ENCODE measurements around the gene DIP2A.

Gene DIP2A

GRCh38 chr21:46537026-46537425, 78.3 kb downstream of the DIP2A start:
- DNase-seq: no peak

DNA sequence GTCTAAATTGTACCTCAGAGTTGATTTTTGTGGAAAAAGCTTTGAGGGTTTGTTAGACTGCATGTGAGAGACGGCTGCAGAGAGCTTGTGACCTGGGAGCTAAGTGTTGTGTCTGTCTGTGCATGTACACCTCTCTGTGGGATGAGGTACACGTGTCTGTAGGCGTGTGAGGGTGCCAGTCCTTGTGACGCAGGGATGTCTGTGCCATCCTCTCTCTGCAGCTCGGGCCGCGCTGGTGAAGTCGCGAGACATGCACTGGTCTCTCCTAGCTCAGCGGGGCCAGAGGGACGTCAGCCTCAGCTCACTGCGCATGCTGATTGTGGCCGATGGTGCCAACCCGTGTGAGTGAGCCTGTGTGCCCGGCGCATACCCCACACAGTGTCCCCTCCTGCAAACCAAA, 79.6 kb downstream of the DIP2A start:
- DNase-seq: no peak

- DNase-seq: no peak
These were observed 80.4 kb downstream of the DIP2A start for GRCh38 chr21:46538851-46539666.

DNA sequence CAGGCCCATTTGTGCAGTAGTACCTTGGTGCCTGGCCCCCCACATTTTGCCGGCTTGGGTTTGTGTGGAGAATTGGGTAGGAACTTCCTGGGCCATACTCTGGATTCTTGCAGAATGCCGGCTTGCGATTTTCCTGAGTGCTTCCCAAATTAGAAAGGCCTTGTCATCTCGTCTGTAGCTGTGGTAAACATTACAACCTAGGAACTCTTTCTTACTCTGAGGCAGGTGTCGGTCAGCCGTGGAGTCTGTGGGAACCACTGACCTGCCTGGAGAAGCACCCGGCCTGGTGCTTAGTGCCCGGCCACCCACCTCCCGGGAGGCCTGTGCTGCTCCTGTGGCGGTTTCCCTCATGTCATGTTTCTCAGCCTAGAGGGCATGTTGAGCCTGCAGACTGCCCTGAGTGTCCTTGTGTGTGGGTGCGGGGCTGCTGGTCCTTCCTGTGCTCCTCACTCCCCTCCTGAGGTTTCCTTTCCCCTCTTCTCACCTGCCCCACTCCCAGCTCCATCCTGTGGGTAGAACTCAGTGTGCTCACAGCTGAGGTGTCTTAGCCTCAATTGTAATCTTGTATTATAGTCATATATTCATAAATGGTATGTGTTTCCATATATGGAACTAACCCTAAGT, 81.5 kb downstream of the DIP2A start:
- DNase-seq: no peak

DNA sequence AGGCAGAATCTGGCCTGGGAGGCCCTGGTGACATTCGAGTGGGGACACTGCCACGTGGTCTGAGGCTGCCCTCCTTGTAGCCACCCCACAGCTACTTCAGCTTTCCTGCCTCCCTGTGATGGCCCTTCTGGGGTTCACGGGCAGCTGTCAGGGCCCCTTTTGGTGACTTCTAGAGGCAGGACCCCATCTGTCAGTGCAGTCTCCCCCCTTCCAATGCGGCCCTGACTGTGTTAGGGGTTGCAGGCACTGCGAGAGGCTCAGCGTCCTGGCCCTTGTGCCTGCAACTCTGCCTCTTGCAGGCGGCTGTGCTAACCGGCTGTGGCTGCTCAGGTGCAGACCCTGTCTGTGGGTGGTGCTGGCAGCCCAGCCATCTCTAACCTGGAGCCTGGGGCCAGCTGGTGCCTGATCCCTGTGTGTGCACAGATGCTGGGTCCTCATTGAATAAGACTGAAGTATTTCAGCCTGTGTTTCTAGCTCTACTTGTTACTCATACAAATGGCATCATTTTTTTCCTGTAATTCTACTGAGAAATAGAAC, 84.0 kb downstream of the DIP2A start:
- no peak for DNase-seq

DNA sequence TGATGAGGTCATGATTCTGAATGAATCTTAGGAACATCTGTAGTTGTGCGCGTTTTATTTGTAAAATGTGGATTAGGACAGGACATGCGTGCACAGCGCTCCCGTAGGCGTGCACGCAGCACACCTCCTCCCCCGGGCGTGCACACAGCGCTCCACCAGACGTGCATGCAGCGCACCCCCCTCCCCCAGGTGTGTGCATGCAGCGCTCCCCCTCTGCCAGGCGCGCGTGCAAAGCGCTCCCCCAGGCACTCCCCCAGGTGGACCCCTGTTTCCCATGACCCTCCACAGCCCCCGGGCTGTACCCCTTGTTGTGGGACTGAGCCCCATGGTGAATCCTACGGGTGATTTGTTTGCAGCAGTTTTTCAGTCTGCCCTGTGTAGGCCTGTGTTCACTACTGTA, 84.6 kb downstream of the DIP2A start:
- no peak for DNase-seq

DNA sequence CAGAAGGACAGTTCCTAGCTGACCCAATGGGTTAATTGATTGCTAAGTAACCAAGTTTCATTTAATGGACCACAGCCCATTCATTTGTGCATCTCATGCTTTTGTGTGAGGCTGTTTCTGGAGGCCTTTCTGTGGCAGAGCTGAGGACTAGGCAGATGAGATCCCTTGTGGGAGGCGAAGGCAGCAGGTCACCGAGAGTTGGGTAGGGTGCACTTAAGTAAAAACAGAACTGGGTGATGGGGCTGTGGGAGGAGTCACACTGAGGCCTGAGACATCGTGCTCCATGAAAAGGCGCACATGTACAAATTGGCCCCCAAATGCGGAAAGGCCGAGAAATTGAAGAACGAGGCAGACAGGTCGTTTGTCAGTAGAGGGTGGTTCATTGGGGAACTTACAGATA, 85.3 kb downstream of the DIP2A start:
- no peak for DNase-seq

GRCh38 chr21:46544824-46545223, 86.1 kb downstream of the DIP2A start:
- DNase-seq: no peak

DNA sequence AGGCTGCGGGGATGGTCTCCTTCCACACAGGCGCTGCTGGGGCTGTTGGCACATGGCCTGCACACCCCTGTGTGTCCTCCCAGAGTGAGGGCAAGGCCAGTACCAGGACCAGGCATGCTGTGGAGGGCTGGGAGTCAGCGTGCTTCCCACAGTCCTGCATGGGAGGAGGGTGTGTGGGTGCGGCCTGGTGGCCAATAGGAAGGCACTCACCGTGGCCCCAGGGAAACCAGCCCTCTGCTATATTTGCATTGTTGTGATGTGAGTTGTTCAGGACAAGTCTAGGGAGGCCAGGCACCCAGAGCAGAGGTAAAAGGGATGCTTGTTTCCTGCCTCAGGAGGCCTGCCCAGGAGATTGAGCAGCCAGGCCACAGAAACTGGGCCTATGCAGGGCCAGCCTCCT, 86.7 kb downstream of the DIP2A start:
- no peak for DNase-seq

DNA sequence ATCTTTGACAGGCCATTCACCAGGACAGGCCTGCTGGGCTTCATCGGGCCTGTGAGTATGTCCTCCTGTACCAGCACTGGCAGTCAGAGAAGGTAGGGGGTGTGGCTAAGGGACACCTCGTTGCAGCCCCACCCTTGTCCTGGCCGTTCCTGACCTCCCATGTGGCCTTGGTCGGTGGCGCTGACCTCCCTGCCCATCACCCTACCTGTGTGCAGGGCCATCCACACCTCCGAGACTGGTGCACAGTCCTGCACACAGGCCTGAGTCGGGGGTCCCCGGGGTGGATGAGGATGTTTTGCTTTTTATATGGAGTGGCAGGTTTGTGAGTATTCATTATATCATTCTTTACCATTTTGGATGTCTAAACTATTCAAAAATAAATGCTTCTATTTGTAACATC, 87.2 kb downstream of the DIP2A start:
- no peak for DNase-seq

DNA sequence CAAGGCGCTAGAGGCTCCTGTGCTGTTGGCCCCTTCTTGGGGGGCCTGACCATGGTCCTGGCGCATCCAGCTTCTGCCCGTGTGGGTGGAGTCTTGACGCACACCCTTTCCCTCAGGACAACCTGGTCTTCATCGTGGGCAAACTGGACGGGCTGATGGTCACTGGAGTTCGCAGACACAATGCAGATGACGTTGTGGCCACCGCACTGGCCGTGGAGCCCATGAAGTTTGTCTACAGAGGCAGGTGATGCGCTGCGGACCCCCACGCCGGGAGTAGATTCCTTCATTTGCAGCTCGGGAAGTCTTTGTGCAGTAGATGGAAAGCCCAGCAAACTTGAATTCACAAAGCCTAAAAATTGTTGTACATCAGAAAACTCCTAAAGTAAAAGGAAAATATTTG, 88.1 kb downstream of the DIP2A start:
- DNase-seq: no peak

GRCh38 chr21:46549650-46550049, 91.0 kb downstream of the DIP2A start:
- DNase-seq: no peak

DNA sequence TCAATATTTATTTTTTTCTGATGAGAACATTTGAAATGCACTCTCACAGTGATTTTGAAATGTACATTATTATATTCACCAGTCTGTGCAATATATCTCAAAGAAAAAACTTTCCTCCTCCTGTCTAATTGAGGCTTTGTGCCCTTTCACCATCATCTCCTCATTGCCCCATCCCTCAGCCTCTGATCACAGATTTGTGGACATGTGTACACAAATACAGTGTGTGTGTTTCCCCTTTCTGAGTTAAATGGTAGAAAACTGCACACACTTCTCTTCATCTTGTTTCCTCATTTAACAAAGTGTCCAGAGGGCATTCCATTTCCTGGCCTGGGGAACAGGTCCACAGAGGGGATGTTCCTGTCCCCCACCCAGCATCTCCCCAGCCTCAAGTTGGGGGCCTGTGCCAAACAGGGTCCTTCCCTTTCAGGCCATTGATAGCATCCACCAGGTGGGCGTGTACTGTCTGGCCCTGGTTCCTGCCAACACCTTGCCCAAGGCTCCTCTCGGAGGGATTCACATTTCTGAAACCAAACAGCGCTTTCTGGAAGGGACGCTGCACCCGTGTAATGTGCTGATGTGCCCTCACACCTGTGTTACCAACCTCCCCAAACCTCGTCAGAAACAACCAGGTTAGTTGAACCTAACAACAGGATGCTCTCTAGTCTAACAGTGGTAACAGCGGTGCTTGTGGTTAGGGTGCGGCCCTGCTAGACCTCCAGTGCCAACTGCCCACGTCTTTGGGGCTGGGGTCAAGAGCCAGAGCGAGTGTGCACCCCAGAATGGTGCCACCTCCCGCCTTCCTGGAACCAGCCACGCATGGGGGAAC, 91.6 kb downstream of the DIP2A start:
- DNase-seq: no peak

DNA sequence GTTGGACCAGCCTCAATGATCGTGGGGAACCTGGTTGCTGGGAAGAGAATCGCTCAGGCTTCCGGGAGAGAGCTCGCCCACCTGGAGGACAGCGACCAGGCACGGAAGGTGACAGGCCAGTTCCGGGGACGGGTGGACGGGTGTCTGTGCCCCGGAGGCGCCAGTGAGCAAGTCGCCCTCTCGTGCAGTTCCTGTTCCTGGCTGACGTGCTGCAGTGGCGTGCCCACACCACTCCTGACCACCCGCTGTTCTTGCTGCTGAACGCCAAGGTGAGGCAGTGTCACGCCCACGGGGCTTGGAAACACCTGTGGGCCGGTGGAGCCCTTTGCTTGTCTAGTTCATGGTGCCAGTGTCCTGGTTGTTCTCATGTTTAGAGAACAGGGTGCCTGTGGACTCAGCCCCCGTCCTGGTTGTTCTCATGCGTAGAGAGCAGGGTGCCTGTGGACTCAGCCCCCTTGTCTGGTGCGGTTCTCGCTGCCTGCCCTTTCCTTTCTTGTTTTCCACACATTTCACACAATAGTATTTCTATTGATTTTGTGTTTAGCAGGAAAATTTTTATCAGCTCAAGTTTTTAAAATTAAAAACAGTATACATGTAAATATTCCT, 93.0 kb downstream of the DIP2A start:
- no peak for DNase-seq

- DNase-seq: no peak
These were observed 93.6 kb downstream of the DIP2A start for GRCh38 chr21:46552274-46552673.

- DNase-seq: no peak
These were observed 94.2 kb downstream of the DIP2A start for GRCh38 chr21:46552865-46553379.

DNA sequence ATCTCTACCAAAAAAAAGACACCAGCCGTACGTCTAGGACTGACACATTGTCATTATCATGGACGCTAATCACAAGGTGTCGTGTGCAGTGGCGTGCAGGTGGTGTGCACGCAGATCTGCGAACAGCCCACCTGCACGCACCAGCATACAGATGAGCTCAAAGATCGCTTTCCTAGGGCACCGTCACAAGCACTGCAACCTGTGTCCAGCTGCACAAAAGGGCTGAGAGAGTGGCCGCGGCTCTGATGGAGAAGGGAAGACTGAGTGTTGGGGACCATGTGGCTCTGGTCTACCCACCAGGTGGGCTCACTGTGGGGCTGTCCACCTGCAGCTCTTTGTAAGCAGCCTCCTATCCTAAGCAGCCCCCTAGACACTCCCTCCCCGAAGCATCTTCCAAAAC, 95.3 kb downstream of the DIP2A start:
- DNase-seq: no peak

- DNase-seq: no peak
These were observed 95.9 kb downstream of the DIP2A start for GRCh38 chr21:46554431-46555224.

- no peak for DNase-seq
These were observed 96.5 kb downstream of the DIP2A start for GRCh38 chr21:46555225-46555617.

- DNase-seq: no peak
These were observed 97.0 kb downstream of the DIP2A start for GRCh38 chr21:46555678-46556077.

DNA sequence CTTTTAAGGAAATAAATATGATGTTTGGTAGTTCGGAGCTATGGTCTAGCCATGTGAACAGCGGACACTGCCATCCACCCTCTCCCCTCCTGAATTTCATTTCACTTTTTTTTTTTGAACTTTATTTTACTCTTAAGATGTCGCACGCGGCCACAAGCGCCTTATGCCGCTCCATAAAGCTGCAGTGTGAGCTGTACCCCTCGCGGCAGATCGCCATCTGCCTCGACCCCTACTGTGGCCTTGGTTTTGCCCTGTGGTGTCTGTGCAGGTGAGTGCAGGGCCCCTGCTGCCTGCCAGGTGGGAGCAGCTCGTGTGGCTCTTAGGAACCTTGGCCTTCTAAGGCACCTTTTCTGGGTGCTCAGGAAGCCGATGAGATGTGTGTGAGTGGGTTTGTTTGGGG, 98.1 kb downstream of the DIP2A start:
- no peak for DNase-seq

DNA sequence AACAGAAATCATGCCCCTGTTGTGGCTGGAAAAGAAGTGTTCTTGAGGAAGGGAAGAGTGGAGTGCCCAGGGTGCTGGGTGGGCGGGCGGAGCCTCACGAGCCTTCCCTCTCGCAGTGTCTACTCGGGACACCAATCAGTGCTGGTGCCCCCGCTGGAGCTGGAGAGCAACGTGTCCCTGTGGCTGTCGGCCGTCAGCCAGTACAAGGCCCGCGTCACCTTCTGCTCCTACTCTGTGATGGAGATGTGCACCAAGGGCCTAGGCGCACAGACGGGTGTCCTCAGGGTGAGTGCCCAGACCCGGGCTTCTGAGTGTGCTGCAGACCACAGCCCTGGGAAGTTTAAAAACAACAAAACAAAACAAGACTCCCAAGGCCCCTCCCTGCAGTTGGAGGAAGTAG, 98.8 kb downstream of the DIP2A start:
- DNase-seq: no peak

All from fibroblast of skin of abdomen (primary cell).